WTC11 (cell line): ENCODE results near the gene RRAS. TPM values are rescaled to one million over a fixed set of nuclear protein-coding genes. Genes with fewer than 3 reads are reported as not detected.
A peak's percentile ranks its signal among the peaks of the same experiment; 100 is the strongest.

Experiments
- CBFB ChIP-seq: sonication (generic); formaldehyde crosslinking; IDR thresholded peaks from 2 replicates; pipeline ENCODE4 v1.8.1; 2022; ENCODE audit warnings: mild to moderate bottlenecking, low read depth, missing genetic modification reagents
- ELF4 ChIP-seq: sonication (generic); formaldehyde crosslinking; IDR thresholded peaks from 2 replicates; pipeline ENCODE4 v1.8.1; 2022; ENCODE audit warnings: low read depth, mild to moderate bottlenecking, moderate library complexity, missing genetic modification reagents
- GABPB1 ChIP-seq: sonication (generic); formaldehyde crosslinking; IDR thresholded peaks from 2 replicates; pipeline ENCODE4 v1.8.1; 2023; ENCODE audit warnings: mild to moderate bottlenecking, missing genetic modification reagents
- NR1H2 ChIP-seq: sonication (generic); formaldehyde crosslinking; IDR thresholded peaks from 2 replicates; pipeline ENCODE4 v1.9.0; 2021; ENCODE audit warnings: mild to moderate bottlenecking, moderate library complexity, missing genetic modification reagents
- OVOL2 ChIP-seq: fragments of 250-450 bp; sonication (Bioruptor Pico); IDR thresholded peaks from 2 replicates; pipeline ENCODE4 v1.9.0; 2021; ENCODE audit warnings: mild to moderate bottlenecking, borderline replicate concordance
- SMAD3 ChIP-seq: sonication (generic); formaldehyde crosslinking; IDR thresholded peaks from 2 replicates; pipeline ENCODE4 v1.8.0; 2022; ENCODE audit warnings: missing genetic modification reagents, mild to moderate bottlenecking, borderline replicate concordance
- SMAD4 ChIP-seq: sonication (generic); formaldehyde crosslinking; IDR thresholded peaks from 2 replicates; pipeline ENCODE4 v1.8.0; 2022; ENCODE audit warnings: mild to moderate bottlenecking, missing genetic modification reagents
- SOX15 ChIP-seq: fragments of 250-450 bp; sonication (Bioruptor Pico); IDR thresholded peaks from 2 replicates; pipeline ENCODE4 v1.9.0; 2021; ENCODE audit warnings: mild to moderate bottlenecking
- ZNF232 ChIP-seq: sonication (generic); formaldehyde crosslinking; IDR thresholded peaks from 2 replicates; pipeline ENCODE4 v1.8.0; 2022; ENCODE audit warnings: mild to moderate bottlenecking, missing genetic modification reagents
- ZNF263 ChIP-seq: sonication (generic); formaldehyde crosslinking; IDR thresholded peaks from 2 replicates; pipeline ENCODE4 v1.8.1; 2022; ENCODE audit warnings: low read depth, mild to moderate bottlenecking, moderate library complexity, missing genetic modification reagents
- ZNF423 ChIP-seq: fragments of 250-450 bp; sonication (Bioruptor Pico); IDR thresholded peaks from 2 replicates; pipeline ENCODE4 v2.1.2; 2022; ENCODE audit warnings: mild to moderate bottlenecking, moderate library complexity
- ZNF671 ChIP-seq: fragments of 250-450 bp; sonication (Bioruptor Pico); IDR thresholded peaks from 2 replicates; pipeline ENCODE4 v1.8.0; 2021; ENCODE audit warnings: mild to moderate bottlenecking
- total RNA-seq: library from RNA; stranded (reverse); gene quantifications from 3 replicates; pipeline ENCODE4 v1.2.3, GENCODE V29; 2021
- TF ChIP-seq, protein P1 (sequence below): sonication (generic); formaldehyde crosslinking; IDR thresholded peaks from 2 replicates; pipeline ENCODE4 v1.8.0; 2023; ENCODE audit warnings: missing genetic modification reagents, mild to moderate bottlenecking, borderline replicate concordance
- TF ChIP-seq, protein P2 (sequence below): sonication (generic); formaldehyde crosslinking; IDR thresholded peaks from 2 replicates; pipeline ENCODE4 v1.8.0; 2022; ENCODE audit warnings: mild to moderate bottlenecking, missing genetic modification reagents
- TF ChIP-seq, protein P3 (sequence below): sonication (generic); formaldehyde crosslinking; IDR thresholded peaks from 2 replicates; pipeline ENCODE4 v1.8.0; 2023; ENCODE audit warnings: missing genetic modification reagents
- TF ChIP-seq, protein P4 (sequence below): sonication (generic); formaldehyde crosslinking; IDR thresholded peaks from 2 replicates; pipeline ENCODE4 v1.8.0; 2022; ENCODE audit warnings: mild to moderate bottlenecking, missing genetic modification reagents
- TF ChIP-seq, protein P5 (sequence below): sonication (generic); formaldehyde crosslinking; IDR thresholded peaks from 2 replicates; pipeline ENCODE4 v1.8.1; 2022; ENCODE audit warnings: low read depth, mild to moderate bottlenecking, moderate library complexity, missing genetic modification reagents, borderline replicate concordance
- TF ChIP-seq, protein P6 (sequence below): fragments of 250-450 bp; sonication (Bioruptor Pico); conservative IDR thresholded peaks from 2 replicates; pipeline ENCODE4 v1.9.0; 2021; ENCODE audit warnings: mild to moderate bottlenecking
- TF ChIP-seq, protein P7 (sequence below): sonication (generic); formaldehyde crosslinking; IDR thresholded peaks from 2 replicates; pipeline ENCODE4 v1.8.1; 2023; ENCODE audit warnings: mild to moderate bottlenecking, missing genetic modification reagents
- TF ChIP-seq, protein P8 (sequence below): sonication (generic); formaldehyde crosslinking; IDR thresholded peaks from 2 replicates; pipeline ENCODE4 v1.8.1; 2022; ENCODE audit warnings: missing genetic modification reagents, borderline replicate concordance

Gene RRAS
- total RNA-seq, 1 experiment from 2014 or later = 11.4 TPM

DNA sequence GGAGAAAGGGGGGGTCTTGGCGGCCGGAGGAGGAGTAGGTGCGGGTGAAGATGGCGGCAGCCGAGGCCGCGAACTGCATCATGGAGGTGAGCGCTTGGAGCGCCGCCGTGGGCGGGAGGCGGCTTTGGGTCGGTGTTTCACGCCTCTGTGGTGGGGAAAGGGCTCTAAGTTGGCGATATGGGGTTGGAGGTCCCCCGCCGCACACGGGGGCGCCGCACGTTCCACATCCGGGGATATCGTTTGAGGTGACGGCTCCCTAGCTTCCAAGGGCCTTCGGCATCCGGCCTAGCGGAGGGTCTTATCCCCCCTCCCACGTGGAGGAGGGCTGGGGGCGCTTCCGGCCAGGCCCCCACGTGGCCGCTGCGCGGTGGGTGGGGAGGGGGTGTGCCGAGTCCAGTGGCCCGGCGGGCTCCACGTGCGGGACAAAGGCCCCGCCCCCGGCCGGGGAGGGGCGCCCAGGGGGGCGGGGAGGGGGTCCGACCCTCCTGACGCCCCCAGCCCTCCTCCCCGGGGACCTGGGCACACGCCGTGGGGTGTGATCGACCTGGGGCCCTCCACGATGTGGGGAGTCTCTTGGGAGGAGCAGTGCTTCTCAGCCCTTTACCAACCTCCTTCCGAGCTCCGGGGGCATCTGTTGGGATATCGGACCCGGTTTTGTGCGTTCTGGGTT, 37.4 kb upstream of the RRAS start, which contains the start of gene PRMT1 (continued):
- TF ChIP-seq, protein P1, sequence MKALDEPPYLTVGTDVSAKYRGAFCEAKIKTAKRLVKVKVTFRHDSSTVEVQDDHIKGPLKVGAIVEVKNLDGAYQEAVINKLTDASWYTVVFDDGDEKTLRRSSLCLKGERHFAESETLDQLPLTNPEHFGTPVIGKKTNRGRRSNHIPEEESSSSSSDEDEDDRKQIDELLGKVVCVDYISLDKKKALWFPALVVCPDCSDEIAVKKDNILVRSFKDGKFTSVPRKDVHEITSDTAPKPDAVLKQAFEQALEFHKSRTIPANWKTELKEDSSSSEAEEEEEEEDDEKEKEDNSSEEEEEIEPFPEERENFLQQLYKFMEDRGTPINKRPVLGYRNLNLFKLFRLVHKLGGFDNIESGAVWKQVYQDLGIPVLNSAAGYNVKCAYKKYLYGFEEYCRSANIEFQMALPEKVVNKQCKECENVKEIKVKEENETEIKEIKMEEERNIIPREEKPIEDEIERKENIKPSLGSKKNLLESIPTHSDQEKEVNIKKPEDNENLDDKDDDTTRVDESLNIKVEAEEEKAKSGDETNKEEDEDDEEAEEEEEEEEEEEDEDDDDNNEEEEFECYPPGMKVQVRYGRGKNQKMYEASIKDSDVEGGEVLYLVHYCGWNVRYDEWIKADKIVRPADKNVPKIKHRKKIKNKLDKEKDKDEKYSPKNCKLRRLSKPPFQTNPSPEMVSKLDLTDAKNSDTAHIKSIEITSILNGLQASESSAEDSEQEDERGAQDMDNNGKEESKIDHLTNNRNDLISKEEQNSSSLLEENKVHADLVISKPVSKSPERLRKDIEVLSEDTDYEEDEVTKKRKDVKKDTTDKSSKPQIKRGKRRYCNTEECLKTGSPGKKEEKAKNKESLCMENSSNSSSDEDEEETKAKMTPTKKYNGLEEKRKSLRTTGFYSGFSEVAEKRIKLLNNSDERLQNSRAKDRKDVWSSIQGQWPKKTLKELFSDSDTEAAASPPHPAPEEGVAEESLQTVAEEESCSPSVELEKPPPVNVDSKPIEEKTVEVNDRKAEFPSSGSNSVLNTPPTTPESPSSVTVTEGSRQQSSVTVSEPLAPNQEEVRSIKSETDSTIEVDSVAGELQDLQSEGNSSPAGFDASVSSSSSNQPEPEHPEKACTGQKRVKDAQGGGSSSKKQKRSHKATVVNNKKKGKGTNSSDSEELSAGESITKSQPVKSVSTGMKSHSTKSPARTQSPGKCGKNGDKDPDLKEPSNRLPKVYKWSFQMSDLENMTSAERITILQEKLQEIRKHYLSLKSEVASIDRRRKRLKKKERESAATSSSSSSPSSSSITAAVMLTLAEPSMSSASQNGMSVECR (CRISPR knock-in tag) = peak; percentile 89; the same call in 1 of the 2 replicates
- TF ChIP-seq SMAD4 (CRISPR knock-in tag) (no peak), CBFB (no peak), GABPB1 (CRISPR knock-in tag) (0 out of 2 replicates have a peak, but pooled peaks have one; percentile 2), ZNF423 (CRISPR knock-in tag) (no peak), SMAD3 (CRISPR knock-in tag) (0 out of 2 replicates have a peak, but pooled peaks have one; percentile 7), ZNF671 (CRISPR knock-in tag) (no peak), SOX15 (CRISPR knock-in tag) (no peak), ELF4 (no peak), NR1H2 (no peak), ZNF263 (CRISPR knock-in tag) (no peak), OVOL2 (no peak), ZNF232 (CRISPR knock-in tag) (no peak)
- TF ChIP-seq, protein P2, sequence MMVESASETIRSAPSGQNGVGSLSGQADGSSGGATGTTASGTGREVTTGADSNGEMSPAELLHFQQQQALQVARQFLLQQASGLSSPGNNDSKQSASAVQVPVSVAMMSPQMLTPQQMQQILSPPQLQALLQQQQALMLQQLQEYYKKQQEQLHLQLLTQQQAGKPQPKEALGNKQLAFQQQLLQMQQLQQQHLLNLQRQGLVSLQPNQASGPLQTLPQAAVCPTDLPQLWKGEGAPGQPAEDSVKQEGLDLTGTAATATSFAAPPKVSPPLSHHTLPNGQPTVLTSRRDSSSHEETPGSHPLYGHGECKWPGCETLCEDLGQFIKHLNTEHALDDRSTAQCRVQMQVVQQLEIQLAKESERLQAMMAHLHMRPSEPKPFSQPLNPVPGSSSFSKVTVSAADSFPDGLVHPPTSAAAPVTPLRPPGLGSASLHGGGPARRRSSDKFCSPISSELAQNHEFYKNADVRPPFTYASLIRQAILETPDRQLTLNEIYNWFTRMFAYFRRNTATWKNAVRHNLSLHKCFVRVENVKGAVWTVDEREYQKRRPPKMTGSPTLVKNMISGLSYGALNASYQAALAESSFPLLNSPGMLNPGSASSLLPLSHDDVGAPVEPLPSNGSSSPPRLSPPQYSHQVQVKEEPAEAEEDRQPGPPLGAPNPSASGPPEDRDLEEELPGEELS (CRISPR knock-in tag) = 0 out of 2 replicates have a peak, but pooled peaks have one; percentile 29
- TF ChIP-seq, protein P3, sequence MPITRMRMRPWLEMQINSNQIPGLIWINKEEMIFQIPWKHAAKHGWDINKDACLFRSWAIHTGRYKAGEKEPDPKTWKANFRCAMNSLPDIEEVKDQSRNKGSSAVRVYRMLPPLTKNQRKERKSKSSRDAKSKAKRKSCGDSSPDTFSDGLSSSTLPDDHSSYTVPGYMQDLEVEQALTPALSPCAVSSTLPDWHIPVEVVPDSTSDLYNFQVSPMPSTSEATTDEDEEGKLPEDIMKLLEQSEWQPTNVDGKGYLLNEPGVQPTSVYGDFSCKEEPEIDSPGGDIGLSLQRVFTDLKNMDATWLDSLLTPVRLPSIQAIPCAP (CRISPR knock-in tag) = no peak
- TF ChIP-seq, protein P4, sequence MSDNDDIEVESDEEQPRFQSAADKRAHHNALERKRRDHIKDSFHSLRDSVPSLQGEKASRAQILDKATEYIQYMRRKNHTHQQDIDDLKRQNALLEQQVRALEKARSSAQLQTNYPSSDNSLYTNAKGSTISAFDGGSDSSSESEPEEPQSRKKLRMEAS = peak; percentile 90
- TF ChIP-seq, protein P5, sequence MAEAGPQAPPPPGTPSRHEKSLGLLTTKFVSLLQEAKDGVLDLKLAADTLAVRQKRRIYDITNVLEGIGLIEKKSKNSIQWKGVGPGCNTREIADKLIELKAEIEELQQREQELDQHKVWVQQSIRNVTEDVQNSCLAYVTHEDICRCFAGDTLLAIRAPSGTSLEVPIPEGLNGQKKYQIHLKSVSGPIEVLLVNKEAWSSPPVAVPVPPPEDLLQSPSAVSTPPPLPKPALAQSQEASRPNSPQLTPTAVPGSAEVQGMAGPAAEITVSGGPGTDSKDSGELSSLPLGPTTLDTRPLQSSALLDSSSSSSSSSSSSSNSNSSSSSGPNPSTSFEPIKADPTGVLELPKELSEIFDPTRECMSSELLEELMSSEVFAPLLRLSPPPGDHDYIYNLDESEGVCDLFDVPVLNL = no peak
- TF ChIP-seq, protein P6, sequence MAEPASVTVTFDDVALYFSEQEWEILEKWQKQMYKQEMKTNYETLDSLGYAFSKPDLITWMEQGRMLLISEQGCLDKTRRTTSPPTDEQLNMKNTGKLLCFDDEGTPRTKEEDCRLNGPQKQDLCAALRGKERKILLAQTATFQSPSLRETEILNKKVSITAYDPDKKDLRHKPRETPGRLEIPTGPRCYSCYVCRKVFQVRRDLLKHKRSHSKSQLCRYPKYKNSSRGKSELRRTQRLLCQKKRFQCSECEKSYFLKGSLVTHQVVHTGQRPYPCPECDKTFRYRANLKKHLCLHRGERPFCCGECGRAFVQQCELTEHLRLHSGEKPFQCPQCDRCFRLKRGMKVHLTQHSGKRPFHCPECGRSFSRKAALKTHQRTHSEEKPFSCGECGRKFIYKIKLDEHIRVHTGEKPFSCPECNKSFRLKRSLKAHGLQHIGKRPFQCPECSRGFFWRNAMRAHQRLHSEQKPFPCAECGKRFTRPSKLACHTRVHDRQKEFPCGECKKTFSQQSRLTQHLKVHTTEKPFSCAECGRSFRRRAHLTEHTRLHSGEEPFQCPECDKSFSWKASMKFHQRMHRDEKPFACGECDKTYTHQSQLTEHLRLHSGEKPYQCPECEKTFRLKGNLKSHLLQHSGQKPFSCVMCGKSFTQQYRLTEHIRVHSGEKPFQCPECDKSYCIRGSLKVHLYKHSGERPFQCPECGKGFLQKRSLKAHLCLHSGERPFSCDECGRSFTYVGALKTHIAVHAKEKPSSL (CRISPR knock-in tag) = no peak
- TF ChIP-seq, protein P7, sequence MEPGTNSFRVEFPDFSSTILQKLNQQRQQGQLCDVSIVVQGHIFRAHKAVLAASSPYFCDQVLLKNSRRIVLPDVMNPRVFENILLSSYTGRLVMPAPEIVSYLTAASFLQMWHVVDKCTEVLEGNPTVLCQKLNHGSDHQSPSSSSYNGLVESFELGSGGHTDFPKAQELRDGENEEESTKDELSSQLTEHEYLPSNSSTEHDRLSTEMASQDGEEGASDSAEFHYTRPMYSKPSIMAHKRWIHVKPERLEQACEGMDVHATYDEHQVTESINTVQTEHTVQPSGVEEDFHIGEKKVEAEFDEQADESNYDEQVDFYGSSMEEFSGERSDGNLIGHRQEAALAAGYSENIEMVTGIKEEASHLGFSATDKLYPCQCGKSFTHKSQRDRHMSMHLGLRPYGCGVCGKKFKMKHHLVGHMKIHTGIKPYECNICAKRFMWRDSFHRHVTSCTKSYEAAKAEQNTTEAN (CRISPR knock-in tag) = no peak
- TF ChIP-seq, protein P8, sequence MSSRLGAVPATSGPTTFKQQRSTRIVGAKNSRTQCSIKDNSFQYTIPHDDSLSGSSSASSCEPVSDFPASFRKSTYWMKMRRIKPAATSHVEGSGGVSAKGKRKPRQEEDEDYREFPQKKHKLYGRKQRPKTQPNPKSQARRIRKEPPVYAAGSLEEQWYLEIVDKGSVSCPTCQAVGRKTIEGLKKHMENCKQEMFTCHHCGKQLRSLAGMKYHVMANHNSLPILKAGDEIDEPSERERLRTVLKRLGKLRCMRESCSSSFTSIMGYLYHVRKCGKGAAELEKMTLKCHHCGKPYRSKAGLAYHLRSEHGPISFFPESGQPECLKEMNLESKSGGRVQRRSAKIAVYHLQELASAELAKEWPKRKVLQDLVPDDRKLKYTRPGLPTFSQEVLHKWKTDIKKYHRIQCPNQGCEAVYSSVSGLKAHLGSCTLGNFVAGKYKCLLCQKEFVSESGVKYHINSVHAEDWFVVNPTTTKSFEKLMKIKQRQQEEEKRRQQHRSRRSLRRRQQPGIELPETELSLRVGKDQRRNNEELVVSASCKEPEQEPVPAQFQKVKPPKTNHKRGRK (CRISPR knock-in tag) = no peak
